Islet of Langerhans (tissue), 1 donor: ENCODE data around the gene IKBKG.
A peak's percentile ranks its signal among the peaks of the same experiment; 100 is the strongest.
"Not testable (repeated sequence)": the region's sequence is repeated elsewhere in the genome, so short reads cannot be mapped to it uniquely, and the experiment has no call there.

ENCODE experiments used
- FAIRE-seq: peaks from one replicate; lab custom pipeline; 2011; peaks lifted over from hg19 to GRCh38; lab: Jason Lieb, UNC

The IKBKG gene

GRCh38 chrX:154547245-154548027 is at the start of gene IKBKG:
Gene IKBKG (plus strand): TSS chrX:154547620. CDS start chrX:154552003, 4,383 bp downstream.
- no peak for FAIRE-seq

GRCh38 chrX:154501423-154501822 is 46.0 kb upstream of the IKBKG start:
- FAIRE-seq, result not testable (repeated sequence)

GRCh38 chrX:154502098-154502497 is 45.3 kb upstream of the IKBKG start:
- FAIRE-seq, result no peak

GRCh38 chrX:154502989-154503388 is 44.4 kb upstream of the IKBKG start:
- FAIRE-seq, result no peak

- no peak for FAIRE-seq
Measured at GRCh38 chrX:154505734-154506133, 41.7 kb upstream of the IKBKG start.

- no peak for FAIRE-seq
Measured at GRCh38 chrX:154506483-154507332, 40.7 kb upstream of the IKBKG start.

GRCh38 chrX:154507673-154508383 is 39.6 kb upstream of the IKBKG start:
- FAIRE-seq, result no peak

- no peak for FAIRE-seq
Measured at GRCh38 chrX:154508384-154508745, 39.1 kb upstream of the IKBKG start.

- no peak for FAIRE-seq
Measured at GRCh38 chrX:154509455-154509854, 38.0 kb upstream of the IKBKG start.

GRCh38 chrX:154511761-154512160 is 35.7 kb upstream of the IKBKG start:
- FAIRE-seq, result no peak

- no peak for FAIRE-seq
Measured at GRCh38 chrX:154512879-154513553, 34.4 kb upstream of the IKBKG start.

- FAIRE-seq, result no peak
Measured at GRCh38 chrX:154513716-154514115, 33.7 kb upstream of the IKBKG start.

GRCh38 chrX:154515090-154515965 is 32.1 kb upstream of the IKBKG start:
- FAIRE-seq, result peak; percentile 62

GRCh38 chrX:154515966-154516655 is 31.3 kb upstream of the IKBKG start, which contains the start of gene FAM3A:
Gene FAM3A (minus strand): TSS chrX:154516232. CDS start chrX:154515772, 460 bp downstream.
- FAIRE-seq, result no peak

- no peak for FAIRE-seq
Measured at GRCh38 chrX:154516656-154517100, 30.7 kb upstream of the IKBKG start.

- no peak for FAIRE-seq
Measured at GRCh38 chrX:154517101-154517781, 30.2 kb upstream of the IKBKG start.

- FAIRE-seq, result no peak
Measured at GRCh38 chrX:154519389-154519788, 28.0 kb upstream of the IKBKG start.

- no peak for FAIRE-seq
Measured at GRCh38 chrX:154525606-154526490, 21.6 kb upstream of the IKBKG start.
